H1 (cell line): Measurements from ENCODE around the gene CLIC3. TPM values are rescaled to one million over a fixed set of nuclear protein-coding genes. Genes with fewer than 3 reads are reported as not detected.

Experiments
- EP300 ChIP-seq, 2 experiments: IDR thresholded peaks; 1 replicate in 1 of 2; 2 replicates in 1 of 2; pipeline ENCODE4 v1.6.1; 2011 to 2012; ENCODE audit warnings: low read depth in 2 of 2, low read length in 2 of 2, mild to moderate bottlenecking in 2 of 2, borderline replicate concordance in 1 of 2, inconsistent platforms in 1 of 2, moderate library complexity in 1 of 2
- KDM1A ChIP-seq: fragments of 200-600, 300-600 bp; sonication (generic); IDR thresholded peaks from 2 replicates; pipeline ENCODE4 v1.7.1; 2016; ENCODE audit warnings: mild to moderate bottlenecking, low read length, borderline replicate concordance
- polyA plus RNA-seq, 7 experiments: library from polyadenylated mRNA; depleted of rRNA in 3 of 7; stranded (reverse) in 5 of 7; unstranded in 2 of 7; fragments of >200 nt in 5 of 7; fragments of 200-250 nt in 2 of 7; gene quantifications; 1 replicate in 5 of 7; 2 replicates in 1 of 7; 4 replicates in 1 of 7; pipeline versions ENCODE4 v1.2.1 to v1.2.3, GENCODE V29; 2011 to 2013; ENCODE audit warnings: missing spikeins in 2 of 7, mixed read lengths in 2 of 7
- total RNA-seq: library from RNA; stranded (reverse); fragmentation: NEBNext Ultra II Directional; extraction: Animal tissue kit (Norgen Biotek cat#: 25700); gene quantifications from 2 replicates; pipeline ENCODE4 v1.2.1, GENCODE V29; 2021

CLIC3 gene
- total and polyA plus RNA-seq, 2 of the 8 experiments (the other 6 are each of a cell fraction or from before 2014, with no cell fraction given) = 0.12 TPM; not detected in 1

DNA sequence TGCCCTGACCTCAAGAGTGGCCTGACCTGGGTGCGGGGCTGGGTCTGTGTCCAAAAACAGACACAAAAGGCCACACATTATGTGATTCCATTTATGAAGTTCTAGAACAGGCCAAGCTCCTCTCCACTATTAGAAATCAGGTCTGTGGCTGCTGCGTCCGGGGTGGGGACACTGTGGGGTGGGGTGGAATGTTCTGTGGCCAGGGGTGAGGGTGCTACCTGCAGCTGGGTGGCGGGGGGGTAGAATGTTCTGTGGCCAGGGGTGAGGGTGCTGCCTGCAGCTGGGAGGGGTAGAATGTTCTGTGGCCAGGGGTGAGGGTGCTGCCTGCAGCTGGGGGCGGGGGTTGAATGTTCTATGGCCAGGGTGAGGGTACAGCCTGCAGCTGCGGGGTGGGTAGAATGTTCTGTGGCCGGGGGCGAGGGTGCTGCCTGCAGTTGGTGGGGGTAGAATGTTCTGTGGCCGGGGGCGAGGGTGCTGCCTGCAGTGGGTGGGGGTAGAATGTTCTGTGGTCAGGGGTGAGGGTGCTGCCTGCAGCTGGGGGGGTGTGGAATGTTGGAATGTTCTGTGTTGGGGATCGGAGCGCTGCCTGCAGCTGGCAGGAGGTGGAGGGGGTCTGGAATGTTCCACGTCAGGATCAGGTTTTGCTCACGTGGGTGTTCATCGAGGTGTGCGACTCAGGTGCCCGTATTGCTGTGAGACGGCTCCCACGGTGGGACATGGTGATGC, 36.0 kb downstream of the CLIC3 start (continued):
- TF ChIP-seq EP300 (IDR thresholded peaks at IDR 0.05; ENCODE audit: borderline replicate concordance in 1 of 2, low read depth in 2 of 2, low read length in 2 of 2) (no peak), KDM1A (no peak)
- TF ChIP-seq, all 59 proteins: peak for 0
